Mucosa of rectum (tissue), 2 donors: ENCODE results near the gene NEDD4L.

Experiments
- H3K27ac ChIP-seq, 2 donors: one replicate each; pipeline ENCODE4 v1.7.0; 2013; ENCODE audit warnings: inconsistent platforms in 2 of 2, low read depth in 2 of 2, low read length in 2 of 2
- H3K27me3 ChIP-seq, 2 donors: one replicate each; pipeline ENCODE4 v1.7.0; 2013; ENCODE audit warnings: low read length in 2 of 2; ENCODE audit not compliant: control insufficient read depth in 2 of 2, insufficient read depth in 2 of 2
- H3K36me3 ChIP-seq, 2 donors: one replicate each; pipeline ENCODE4 v1.7.0; 2013; ENCODE audit warnings: low read length in 2 of 2; ENCODE audit not compliant: control insufficient read depth in 2 of 2, insufficient read depth in 2 of 2
- H3K4me1 ChIP-seq, 2 donors: one replicate each; pipeline ENCODE4 v1.7.0; 2013; ENCODE audit warnings: low read length in 2 of 2, mild to moderate bottlenecking in 1 of 2; ENCODE audit not compliant: control insufficient read depth in 2 of 2, insufficient read depth in 2 of 2
- H3K4me3 ChIP-seq, 2 donors: one replicate each; pipeline ENCODE4 v1.7.0; 2013; ENCODE audit warnings: low read length in 2 of 2
- H3K9ac ChIP-seq, 2 donors: one replicate each; pipeline ENCODE4 v1.7.0; 2013; ENCODE audit warnings: low read length in 2 of 2, low read depth in 1 of 2, mild to moderate bottlenecking in 1 of 2
- H3K9me3 ChIP-seq, 2 donors: one replicate each; pipeline ENCODE4 v1.7.0; 2013; ENCODE audit warnings: low read length in 2 of 2; ENCODE audit not compliant: control insufficient read depth in 2 of 2
- donor health status: healthy.
- donor health status: Normal muscosa, but diverticular disease.

The NEDD4L gene

GRCh38 chr18:58251416-58251815 lies 207.4 kb downstream of the NEDD4L start:
- Histone ChIP-seq H3K9ac (no peak overlapping the region), H3K36me3 (peaks cover 10 to 12% of the 10 kb centered on the region in 2 donors), H3K9me3 (no peaks in the 10 kb centered on the region), H3K4me1 (peaks cover 0 to 8% of the 10 kb centered on the region in 2 donors), H3K27me3 (no peaks in the 10 kb centered on the region), H3K27ac (no peak overlapping the region), H3K4me3 (no peak overlapping the region)

GRCh38 chr18:58252166-58252565 lies 208.1 kb downstream of the NEDD4L start:
- no peak overlapping the region for H3K4me3 ChIP-seq
- no peaks in the 10 kb centered on the region for H3K9me3 ChIP-seq
- no peak overlapping the region for H3K27ac ChIP-seq
- H3K4me1 ChIP-seq: peaks cover 0 to 5% of the 10 kb centered on the region in 2 donors
- no peak overlapping the region for H3K9ac ChIP-seq
- H3K36me3 ChIP-seq: peaks cover 14 to 15% of the 10 kb centered on the region in 2 donors
- H3K27me3 ChIP-seq: no peaks in the 10 kb centered on the region

- Histone ChIP-seq H3K27me3 (no peaks in the 10 kb centered on the region), H3K9me3 (no peaks in the 10 kb centered on the region), H3K9ac (no peak overlapping the region), H3K4me1 (no peaks in the 10 kb centered on the region), H3K4me3 (no peak overlapping the region), H3K27ac (no peak overlapping the region), H3K36me3 (peaks cover 10 to 19% of the 10 kb centered on the region in 2 donors)
Measured at GRCh38 chr18:58253318-58253717, 209.3 kb downstream of the NEDD4L start.

GRCh38 chr18:58253871-58254270 lies 209.8 kb downstream of the NEDD4L start:
- peaks cover 10 to 19% of the 10 kb centered on the region in 2 donors for H3K36me3 ChIP-seq
- no peak overlapping the region for H3K4me3 ChIP-seq
- no peaks in the 10 kb centered on the region for H3K9me3 ChIP-seq
- no peak overlapping the region for H3K27ac ChIP-seq
- no peak overlapping the region for H3K9ac ChIP-seq
- H3K4me1 ChIP-seq: no peaks in the 10 kb centered on the region
- H3K27me3 ChIP-seq: no peaks in the 10 kb centered on the region

GRCh38 chr18:58254873-58255511 lies 211.0 kb downstream of the NEDD4L start:
- H3K27ac ChIP-seq: no peak overlapping the region

GRCh38 chr18:58255701-58256311 lies 211.8 kb downstream of the NEDD4L start:
- no peaks in the 10 kb centered on the region for H3K9me3 ChIP-seq
- no peak overlapping the region for H3K27ac ChIP-seq
- H3K4me1 ChIP-seq: no peaks in the 10 kb centered on the region
- no peak overlapping the region for H3K9ac ChIP-seq
- H3K4me3 ChIP-seq: no peak overlapping the region
- H3K36me3 ChIP-seq: peaks cover 7 to 19% of the 10 kb centered on the region in 2 donors
- H3K27me3 ChIP-seq: no peaks in the 10 kb centered on the region

More at GRCh38 chr18:58254873-58255511, 211.0 kb downstream of the NEDD4L start:
- H3K36me3 ChIP-seq: peaks cover 7 to 19% of the 10 kb centered on the region in 2 donors
- H3K4me3 ChIP-seq: no peak overlapping the region
- H3K9ac ChIP-seq: no peak overlapping the region
- no peaks in the 10 kb centered on the region for H3K9me3 ChIP-seq
- no peaks in the 10 kb centered on the region for H3K27me3 ChIP-seq
- no peaks in the 10 kb centered on the region for H3K4me1 ChIP-seq

GRCh38 chr18:58256316-58257080 lies 212.5 kb downstream of the NEDD4L start:
- Histone ChIP-seq H3K9ac (no peak overlapping the region), H3K9me3 (no peaks in the 10 kb centered on the region), H3K36me3 (peaks cover 7 to 19% of the 10 kb centered on the region in 2 donors), H3K4me3 (no peak overlapping the region), H3K27ac (no peak overlapping the region), H3K27me3 (no peaks in the 10 kb centered on the region), H3K4me1 (no peaks in the 10 kb centered on the region)

GRCh38 chr18:58257461-58257860 lies 213.4 kb downstream of the NEDD4L start:
- H3K9ac ChIP-seq: no peak overlapping the region
- peaks cover under 1% of the 10 kb centered on the region in 2 donors for H3K4me1 ChIP-seq
- no peak overlapping the region for H3K27ac ChIP-seq
- peaks cover 7 to 17% of the 10 kb centered on the region in 2 donors for H3K36me3 ChIP-seq
- no peak overlapping the region for H3K4me3 ChIP-seq
- no peaks in the 10 kb centered on the region for H3K9me3 ChIP-seq
- no peaks in the 10 kb centered on the region for H3K27me3 ChIP-seq

GRCh38 chr18:58258692-58259342 lies 214.8 kb downstream of the NEDD4L start:
- Histone ChIP-seq H3K4me1 (peaks cover 7 to 9% of the 10 kb centered on the region in 2 donors), H3K4me3 (no peak overlapping the region), H3K27me3 (no peaks in the 10 kb centered on the region), H3K9me3 (no peaks in the 10 kb centered on the region), H3K9ac (no peak overlapping the region), H3K27ac (no peak overlapping the region), H3K36me3 (peaks cover 7 to 17% of the 10 kb centered on the region in 2 donors)
